NCI-H1436 (cell line): Measurements from ENCODE around the gene CHD2.
A peak's percentile ranks its signal among the peaks of the same experiment; 100 is the strongest.
"Not testable (repeated sequence)": the region's sequence is repeated elsewhere in the genome, so short reads cannot be mapped to it uniquely, and the experiment has no call there.

Source experiments
- DNase-seq: peaks from one replicate; lab custom pipeline; 2025; lab: John Stamatoyannopoulos, UW

CHD2 gene

DNA sequence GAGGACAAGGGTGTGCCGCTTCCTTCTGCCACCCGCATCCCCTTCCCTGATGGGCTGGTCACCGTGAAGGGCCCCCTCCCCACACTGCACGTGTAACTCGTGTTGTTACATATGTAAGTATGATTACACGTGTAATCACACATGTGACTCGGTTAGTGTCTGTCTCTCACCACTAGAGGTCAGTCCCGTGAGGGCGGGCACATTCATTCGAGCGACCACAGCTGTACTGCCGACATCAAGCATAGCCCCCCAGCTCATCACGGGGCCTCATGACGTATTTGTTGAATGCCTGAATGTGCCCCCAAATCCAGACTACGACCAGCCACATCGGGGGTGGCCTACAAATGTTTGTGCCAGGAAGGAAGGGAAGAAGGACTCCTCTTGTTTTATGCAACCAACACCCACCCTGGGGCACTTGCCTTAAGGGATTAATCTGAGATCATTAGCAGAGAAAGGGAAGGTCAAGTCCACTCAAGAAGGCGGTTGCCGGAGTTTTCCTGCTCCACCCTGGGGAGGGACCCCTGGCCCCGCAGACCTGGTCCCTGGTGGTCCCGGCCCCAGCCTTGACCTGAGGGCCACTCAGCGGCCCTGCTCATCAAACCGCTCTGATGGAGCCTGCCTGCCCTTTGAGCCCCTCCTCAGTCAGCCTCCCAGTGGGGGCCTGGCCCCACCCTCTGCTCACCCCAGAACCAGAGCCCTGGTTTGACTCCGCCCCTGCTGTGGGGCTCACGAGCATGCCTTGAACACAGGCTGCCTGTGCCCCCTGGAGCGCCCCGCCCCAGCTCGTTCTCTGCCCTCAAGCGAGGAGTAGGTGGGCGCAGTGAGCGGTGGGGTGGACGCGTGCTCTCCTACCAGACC is 136.1 kb downstream of the CHD2 start:
- peak; percentile 52 for DNase-seq

GRCh38 chr15:93036951-93037819 is 137.1 kb downstream of the CHD2 start:
- no peak for DNase-seq

GRCh38 chr15:93037820-93038705 is 137.9 kb downstream of the CHD2 start:
- no peak for DNase-seq

GRCh38 chr15:93039562-93040287 is 139.6 kb downstream of the CHD2 start:
- not testable (repeated sequence) for DNase-seq

GRCh38 chr15:93040288-93041158 is 140.4 kb downstream of the CHD2 start:
- DNase-seq: no peak

GRCh38 chr15:93041159-93041547 is 141.0 kb downstream of the CHD2 start:
- no peak for DNase-seq

DNA sequence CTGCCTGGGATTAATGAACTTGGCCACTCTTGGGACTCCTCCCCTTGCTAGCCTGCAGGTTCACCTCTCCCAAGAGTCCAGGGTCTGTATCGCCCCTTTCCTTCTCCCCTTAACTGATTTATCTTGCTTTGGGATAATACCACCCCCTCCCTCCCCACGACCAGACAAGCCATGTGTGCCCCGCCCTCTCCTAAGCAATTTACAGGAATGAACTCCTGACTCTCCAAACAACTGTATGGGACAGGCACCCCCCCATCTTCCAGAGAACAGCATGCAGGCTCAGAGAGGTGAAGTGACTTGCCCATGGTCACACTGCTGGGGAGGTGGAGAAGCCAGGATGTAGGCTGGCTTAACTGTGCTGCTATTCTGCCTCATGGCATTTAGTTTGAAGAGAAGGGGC is 142.1 kb downstream of the CHD2 start:
- DNase-seq: no peak

- no peak for DNase-seq
Observed at GRCh38 chr15:93042691-93043378, 142.7 kb downstream of the CHD2 start.

DNA sequence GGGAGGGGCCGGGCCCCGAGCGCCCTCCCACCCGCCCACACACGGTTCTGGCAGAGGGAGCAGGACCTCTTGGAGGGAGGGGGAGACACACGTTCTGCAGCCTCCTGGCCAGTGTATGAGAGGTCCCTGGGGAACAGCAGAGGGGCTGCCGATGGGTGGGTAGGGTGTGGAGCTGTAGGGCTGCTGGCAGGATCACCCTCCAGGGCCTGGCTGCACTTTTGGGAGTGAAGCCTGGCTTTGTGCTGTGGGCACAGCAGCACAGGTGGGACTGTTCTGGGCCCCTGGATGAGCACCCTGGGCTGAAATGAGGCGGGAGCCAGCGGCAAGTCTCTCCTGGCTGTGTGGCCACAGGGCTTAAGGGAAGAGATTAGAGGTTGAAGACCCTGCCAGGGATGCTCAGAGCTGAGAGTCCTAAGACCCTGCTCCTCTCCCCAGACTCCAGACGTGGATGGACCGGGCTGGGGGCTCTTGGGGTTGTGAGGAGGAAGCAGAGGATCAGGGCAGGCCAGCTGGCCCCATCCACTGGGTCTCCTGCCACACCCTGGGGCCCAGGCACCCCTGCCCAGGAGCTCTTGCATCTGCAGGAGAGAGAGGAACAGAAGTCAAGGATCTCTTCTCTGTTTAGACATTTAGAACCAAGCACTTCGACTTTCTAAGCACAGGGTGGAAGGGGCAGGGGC is 143.6 kb downstream of the CHD2 start:
- DNase-seq: no peak

DNA sequence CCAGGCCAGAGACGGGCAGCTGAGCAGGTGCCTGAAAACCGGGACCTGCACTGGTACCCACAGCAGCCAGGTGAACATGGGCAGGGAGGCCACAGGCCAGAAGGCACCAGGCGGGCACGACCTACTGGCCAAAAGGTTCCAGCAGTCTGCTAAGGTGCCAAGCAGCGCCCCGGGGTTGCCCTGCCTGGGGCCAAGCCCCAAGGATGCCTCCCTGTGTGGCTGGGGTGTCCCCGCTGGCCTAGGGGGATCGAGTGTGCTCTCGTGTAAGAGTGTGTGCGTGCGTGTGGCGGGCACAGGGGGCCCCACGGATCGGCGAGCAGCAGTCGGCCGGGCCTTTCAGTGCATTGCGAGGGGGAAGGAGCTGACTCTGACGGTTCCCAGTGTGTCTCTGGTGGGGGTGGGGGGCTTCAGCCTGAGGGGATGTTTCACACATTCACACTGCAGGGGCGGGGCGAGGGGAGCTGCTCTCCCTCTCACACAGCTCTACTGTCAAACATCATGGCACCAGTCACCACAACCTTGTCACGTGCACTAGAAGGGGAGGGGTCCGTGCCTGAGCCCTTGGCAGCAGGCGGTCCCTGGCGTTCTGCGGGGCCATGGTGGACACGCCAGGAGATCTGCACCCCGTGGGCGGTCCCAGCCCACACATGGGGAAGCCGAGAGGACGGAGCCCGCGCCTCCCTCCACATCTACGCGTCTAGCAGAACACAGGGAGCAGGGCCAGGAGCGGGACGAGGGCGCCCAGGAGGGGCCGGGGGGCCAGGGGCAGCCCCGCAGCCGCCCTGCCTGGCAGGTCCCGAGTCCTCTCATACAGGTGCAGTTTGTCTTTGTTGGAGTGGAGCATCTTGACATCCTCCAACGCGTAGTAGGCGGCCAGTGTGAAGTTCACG is 144.4 kb downstream of the CHD2 start:
- DNase-seq: no peak

DNA sequence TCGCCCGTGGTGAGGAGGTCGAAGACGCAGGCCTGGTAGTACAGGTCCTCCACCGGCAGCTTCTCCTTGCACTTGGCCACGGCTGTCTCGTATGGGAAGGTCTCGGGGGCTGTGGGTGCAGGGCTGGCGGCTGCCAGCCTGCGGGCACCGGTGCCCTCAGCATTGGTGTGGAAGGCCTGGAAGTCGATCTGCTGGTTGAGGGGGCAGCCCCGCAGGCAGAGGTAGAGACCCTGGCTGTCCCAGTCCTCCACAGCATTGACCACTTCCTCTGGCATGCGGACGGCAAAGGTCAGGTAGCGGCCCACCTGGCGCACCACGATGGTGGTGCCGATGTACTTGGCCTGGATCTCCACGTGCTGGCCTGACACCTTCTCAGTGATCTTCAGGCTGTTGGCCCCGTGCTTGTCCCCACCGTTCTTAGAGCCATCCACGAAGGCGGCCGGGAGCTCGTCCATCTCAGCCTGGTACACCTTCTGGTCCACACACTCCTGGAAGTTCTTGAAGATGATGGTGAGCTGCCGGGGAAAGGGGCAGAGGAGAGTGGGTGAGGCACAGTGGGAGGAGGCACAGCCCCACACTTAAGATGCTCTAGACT is 145.2 kb downstream of the CHD2 start:
- DNase-seq: no peak

DNA sequence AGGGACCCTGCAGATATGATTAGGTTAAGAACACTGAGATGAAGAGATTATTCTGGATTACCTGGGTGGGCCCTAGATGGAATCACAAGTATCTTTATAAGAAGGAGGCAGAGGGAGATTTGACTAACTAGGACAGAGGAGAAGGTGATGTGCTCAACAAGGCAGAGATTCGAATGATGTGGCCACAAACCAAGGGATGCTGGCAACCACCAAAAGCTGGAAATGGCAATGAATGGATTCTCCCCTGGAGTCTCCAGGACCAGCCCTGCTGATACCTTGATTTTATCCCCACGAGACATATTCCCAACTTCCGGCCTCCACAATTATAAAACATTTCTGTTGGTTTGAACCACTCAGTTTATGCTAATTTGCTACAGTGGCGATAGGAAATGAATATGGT is 146.0 kb downstream of the CHD2 start:
- no peak for DNase-seq

DNA sequence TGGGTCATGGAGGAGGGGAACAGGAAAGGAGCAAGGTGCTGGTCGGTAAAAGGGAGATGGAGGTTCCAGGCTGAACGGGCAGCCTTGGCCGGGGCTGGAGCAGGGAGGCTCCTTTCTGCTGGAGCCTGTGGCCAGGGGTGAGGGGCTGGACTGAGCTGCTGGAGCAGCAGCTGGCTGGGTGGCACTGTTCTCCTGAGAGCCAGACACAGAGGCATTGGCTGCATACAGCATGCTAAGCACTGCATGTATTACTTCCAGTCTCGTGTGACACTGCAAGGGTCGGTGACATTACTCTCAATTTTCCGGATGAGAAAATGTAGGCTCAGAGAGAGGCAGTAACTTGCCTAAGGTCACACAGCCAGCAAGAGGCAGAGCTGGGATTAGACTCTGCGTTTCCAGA is 146.6 kb downstream of the CHD2 start:
- no peak for DNase-seq

GRCh38 chr15:93047621-93048425 is 147.7 kb downstream of the CHD2 start:
- DNase-seq: no peak

- no peak for DNase-seq
Observed at GRCh38 chr15:93048426-93048721, 148.2 kb downstream of the CHD2 start.

GRCh38 chr15:93048759-93049161 is 148.6 kb downstream of the CHD2 start:
- no peak for DNase-seq

- DNase-seq: no peak
Observed at GRCh38 chr15:93049233-93049632, 149.1 kb downstream of the CHD2 start.
